ENCODE results near the gene CCR1. TPM values are rescaled to one million over a fixed set of nuclear protein-coding genes. Genes with fewer than 3 reads are reported as not detected.

The CCR1 gene
- total and polyA plus RNA-seq, 2 of the 13 experiments (the other 11 are each of a cell fraction or from before 2014, with no cell fraction given): not detected

DNA sequence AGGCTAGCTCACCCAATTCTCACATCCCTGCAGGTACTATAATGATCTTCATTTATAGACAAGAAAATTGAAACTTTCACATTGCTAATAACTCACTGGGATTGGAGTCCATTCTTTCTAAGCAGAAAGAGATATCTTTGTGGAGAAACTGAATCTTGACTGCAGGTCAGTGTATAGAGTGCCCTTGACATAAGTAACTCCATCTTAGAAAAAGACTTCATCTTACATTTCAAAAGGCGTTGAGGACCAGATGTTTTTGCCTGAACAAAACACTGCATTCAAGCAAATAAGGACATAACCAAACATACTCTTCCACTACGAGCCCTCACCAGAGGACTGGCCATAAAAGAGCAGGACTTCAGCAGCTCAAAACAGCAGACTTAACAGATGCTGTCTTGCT lies 27.3 kb upstream of the CCR1 start (continued):
- TF ChIP-seq, protein P1, sequence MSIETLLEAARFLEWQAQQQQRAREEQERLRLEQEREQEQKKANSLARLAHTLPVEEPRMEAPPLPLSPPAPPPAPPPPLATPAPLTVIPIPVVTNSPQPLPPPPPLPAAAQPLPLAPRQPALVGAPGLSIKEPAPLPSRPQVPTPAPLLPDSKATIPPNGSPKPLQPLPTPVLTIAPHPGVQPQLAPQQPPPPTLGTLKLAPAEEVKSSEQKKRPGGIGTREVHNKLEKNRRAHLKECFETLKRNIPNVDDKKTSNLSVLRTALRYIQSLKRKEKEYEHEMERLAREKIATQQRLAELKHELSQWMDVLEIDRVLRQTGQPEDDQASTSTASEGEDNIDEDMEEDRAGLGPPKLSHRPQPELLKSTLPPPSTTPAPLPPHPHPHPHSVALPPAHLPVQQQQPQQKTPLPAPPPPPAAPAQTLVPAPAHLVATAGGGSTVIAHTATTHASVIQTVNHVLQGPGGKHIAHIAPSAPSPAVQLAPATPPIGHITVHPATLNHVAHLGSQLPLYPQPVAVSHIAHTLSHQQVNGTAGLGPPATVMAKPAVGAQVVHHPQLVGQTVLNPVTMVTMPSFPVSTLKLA (IDR thresholded peaks at IDR 0.05): peak; percentile 64

DNA sequence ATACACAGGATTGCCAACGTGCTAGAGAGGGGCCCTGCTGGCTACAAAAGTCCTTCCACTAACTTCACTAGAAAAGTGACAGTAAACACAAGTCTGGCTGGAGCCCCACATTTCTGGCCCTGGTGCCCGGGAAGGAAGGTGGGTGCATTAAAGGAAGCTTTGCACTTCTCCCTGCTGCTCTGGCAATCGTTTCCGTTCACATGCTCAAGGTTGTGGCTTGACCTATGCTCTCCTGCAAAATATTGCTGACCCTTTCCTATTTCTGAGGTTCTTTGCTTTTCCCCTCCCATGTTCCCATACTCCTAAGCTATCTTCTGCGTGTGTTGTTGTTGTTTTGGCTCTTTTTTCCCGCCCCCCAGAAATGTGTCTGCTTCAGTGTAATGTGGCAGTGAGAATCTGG lies 25.1 kb upstream of the CCR1 start:
- POLR2A ChIA-PET: no interaction called here
- no peak for FAIRE-seq
- TF ChIP-seq, protein P2, sequence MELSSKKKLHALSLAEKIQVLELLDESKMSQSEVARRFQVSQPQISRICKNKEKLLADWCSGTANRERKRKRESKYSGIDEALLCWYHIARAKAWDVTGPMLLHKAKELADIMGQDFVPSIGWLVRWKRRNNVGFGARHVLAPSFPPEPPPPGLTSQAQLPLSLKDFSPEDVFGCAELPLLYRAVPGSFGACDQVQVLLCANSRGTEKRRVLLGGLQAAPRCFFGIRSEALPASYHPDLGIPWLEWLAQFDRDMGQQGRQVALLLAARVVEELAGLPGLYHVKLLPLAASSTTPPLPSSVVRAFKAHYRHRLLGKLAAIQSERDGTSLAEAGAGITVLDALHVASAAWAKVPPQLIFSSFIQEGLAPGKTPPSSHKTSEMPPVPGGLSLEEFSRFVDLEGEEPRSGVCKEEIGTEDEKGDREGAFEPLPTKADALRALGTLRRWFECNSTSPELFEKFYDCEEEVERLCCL (CRISPR knock-in tag; IDR thresholded peaks at IDR 0.05; ENCODE audit: borderline replicate concordance): no peak
- TF ChIP-seq, protein P3, sequence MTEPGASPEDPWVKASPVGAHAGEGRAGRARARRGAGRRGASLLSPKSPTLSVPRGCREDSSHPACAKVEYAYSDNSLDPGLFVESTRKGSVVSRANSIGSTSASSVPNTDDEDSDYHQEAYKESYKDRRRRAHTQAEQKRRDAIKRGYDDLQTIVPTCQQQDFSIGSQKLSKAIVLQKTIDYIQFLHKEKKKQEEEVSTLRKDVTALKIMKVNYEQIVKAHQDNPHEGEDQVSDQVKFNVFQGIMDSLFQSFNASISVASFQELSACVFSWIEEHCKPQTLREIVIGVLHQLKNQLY (CRISPR knock-in tag; IDR thresholded peaks at IDR 0.05): no peak
- TF ChIP-seq TBX3 (IDR thresholded peaks at IDR 0.05; ENCODE audit: borderline replicate concordance): no peak
- TF ChIP-seq ZNF333 (CRISPR knock-in tag; IDR thresholded peaks at IDR 0.05; ENCODE audit: borderline replicate concordance): no peak
- no peak for TF ChIP-seq AGO1 (IDR thresholded peaks at IDR 0.05; ENCODE audit: low read depth, low read length, poor library complexity, severe bottlenecking)
- TF ChIP-seq XBP1 (CRISPR knock-in tag; IDR thresholded peaks at IDR 0.05): no peak
- TF ChIP-seq ESRRA (CRISPR knock-in tag; IDR thresholded peaks at IDR 0.05; ENCODE audit: low read depth): no peak
- TF ChIP-seq SAFB2 (CRISPR knock-in tag; IDR thresholded peaks at IDR 0.05; ENCODE audit: borderline replicate concordance, low read depth): no peak
- no peak for TF ChIP-seq LCORL (IDR thresholded peaks at IDR 0.05)
- no peak for TF ChIP-seq LCORL (CRISPR knock-in tag; IDR thresholded peaks at IDR 0.05)
- TF ChIP-seq, protein P4, sequence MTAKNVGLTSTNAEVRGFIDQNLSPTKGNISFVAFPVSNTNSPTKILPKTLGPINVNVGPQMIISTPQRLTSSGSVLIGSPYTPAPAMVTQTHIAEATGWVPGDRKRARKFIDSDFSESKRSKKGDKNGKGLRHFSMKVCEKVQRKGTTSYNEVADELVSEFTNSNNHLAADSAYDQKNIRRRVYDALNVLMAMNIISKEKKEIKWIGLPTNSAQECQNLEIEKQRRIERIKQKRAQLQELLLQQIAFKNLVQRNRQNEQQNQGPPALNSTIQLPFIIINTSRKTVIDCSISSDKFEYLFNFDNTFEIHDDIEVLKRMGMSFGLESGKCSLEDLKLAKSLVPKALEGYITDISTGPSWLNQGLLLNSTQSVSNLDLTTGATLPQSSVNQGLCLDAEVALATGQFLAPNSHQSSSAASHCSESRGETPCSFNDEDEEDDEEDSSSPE (CRISPR knock-in tag; IDR thresholded peaks at IDR 0.05): no peak
- no peak for TF ChIP-seq ZNF274 (CRISPR knock-in tag; IDR thresholded peaks at IDR 0.05)
- no peak for TF ChIP-seq RBM22 (optimal IDR thresholded peaks at IDR 0.05; ENCODE audit: low read length)
- TF ChIP-seq, protein P5, sequence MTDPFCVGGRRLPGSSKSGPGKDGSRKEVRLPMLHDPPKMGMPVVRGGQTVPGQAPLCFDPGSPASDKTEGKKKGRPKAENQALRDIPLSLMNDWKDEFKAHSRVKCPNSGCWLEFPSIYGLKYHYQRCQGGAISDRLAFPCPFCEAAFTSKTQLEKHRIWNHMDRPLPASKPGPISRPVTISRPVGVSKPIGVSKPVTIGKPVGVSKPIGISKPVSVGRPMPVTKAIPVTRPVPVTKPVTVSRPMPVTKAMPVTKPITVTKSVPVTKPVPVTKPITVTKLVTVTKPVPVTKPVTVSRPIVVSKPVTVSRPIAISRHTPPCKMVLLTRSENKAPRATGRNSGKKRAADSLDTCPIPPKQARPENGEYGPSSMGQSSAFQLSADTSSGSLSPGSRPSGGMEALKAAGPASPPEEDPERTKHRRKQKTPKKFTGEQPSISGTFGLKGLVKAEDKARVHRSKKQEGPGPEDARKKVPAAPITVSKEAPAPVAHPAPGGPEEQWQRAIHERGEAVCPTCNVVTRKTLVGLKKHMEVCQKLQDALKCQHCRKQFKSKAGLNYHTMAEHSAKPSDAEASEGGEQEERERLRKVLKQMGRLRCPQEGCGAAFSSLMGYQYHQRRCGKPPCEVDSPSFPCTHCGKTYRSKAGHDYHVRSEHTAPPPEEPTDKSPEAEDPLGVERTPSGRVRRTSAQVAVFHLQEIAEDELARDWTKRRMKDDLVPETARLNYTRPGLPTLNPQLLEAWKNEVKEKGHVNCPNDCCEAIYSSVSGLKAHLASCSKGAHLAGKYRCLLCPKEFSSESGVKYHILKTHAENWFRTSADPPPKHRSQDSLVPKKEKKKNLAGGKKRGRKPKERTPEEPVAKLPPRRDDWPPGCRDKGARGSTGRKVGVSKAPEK (CRISPR knock-in tag; IDR thresholded peaks at IDR 0.05; ENCODE audit: borderline replicate concordance): no peak
- TF ChIP-seq MTA1 (CRISPR knock-in tag; IDR thresholded peaks at IDR 0.05; ENCODE audit: borderline replicate concordance): no peak
- no peak for TF ChIP-seq ZNF768 (CRISPR knock-in tag; IDR thresholded peaks at IDR 0.05)

More for the DNA sequence above, 25.1 kb upstream of the CCR1 start:
- Histone ChIP-seq H3K79me2 (ENCODE audit: insufficient read depth, low read length) (no peaks in the 10 kb centered on the region), H3K27ac (ENCODE audit: extremely low read length, insufficient read depth, low read length) (no peak overlapping the region), H3K36me3 (replicated peaks in 1 of 2; ENCODE audit: control insufficient read depth in 1 of 2, insufficient read depth in 2 of 2, low read length in 2 of 2) (no peaks in the 10 kb centered on the region), H2AFZ (ENCODE audit: low read length) (no peak overlapping the region), H3K9ac (ENCODE audit: insufficient read depth, low read depth, low read length) (no peak overlapping the region), H3K27me3 (ENCODE audit: control insufficient read depth in 1 of 2, insufficient read depth in 2 of 2, low read length in 2 of 2) (no peaks in the 10 kb centered on the region; a peak in 1 of 5 replicates), H3K4me3 (replicated peaks in 1 of 3; ENCODE audit: insufficient read depth in 1 of 3, low read depth in 2 of 3, low read length in 3 of 3) (no peak overlapping the region), H3K4me2 (ENCODE audit: low read depth, low read length) (no peak overlapping the region), H4K20me1 (ENCODE audit: insufficient read depth, low read length) (no peaks in the 10 kb centered on the region), H3K9me3 (ENCODE audit: low read length) (no peaks in the 10 kb centered on the region), H3K4me1 (ENCODE audit: insufficient read depth, low read length) (no peaks in the 10 kb centered on the region)
- no TSS peak for BruUV-seq (replicated peaks)
- WGBS (ENCODE audit: low lambda C conversion rate): 10% methylated on average over 5 of the region's 6 CpGs
- CTCF ChIA-PET (ENCODE audit: low intra/inter-chr PET ratio, low total read pairs): no interaction called here
- in situ Hi-C loops (cut with HindIII; ENCODE audit: extremely low pct_ligation_motif_present, low pct_unique_long_range_greater_than_20kb) (no loop called here), intact Hi-C loops (cut with micrococcal nuclease; ENCODE audit: unreplicated experiment) (loop anchor here (10.0 kb wide), 1 partner anchor 1898 kb away; the partner anchor contains the start of gene TCAIM)
- no peak for ATAC-seq
- no peak for DNase-seq (ENCODE audit: low spot score)
